Measurements from ENCODE around the gene DDX4. TPM values are rescaled to one million over a fixed set of nuclear protein-coding genes. Genes with fewer than 3 reads are reported as not detected.

Gene DDX4
- total and polyA plus RNA-seq, 2 donors (not counting 1 experiment from before 2014, with no cell fraction given) = not detected

GRCh38 chr5:55829956-55830355 lies 92.1 kb downstream of the DDX4 start:
- Histone ChIP-seq H3K9ac (ENCODE audit: low read length) (no peak overlapping the region), H3K27ac (ENCODE audit: low read length in 2 of 2) (no peak overlapping the region), H3K79me2 (ENCODE audit: control insufficient read depth, insufficient read depth, low read length) (no peaks in the 10 kb centered on the region), H3K9me3 (ENCODE audit: control extremely low read depth in 1 of 3, control insufficient read depth in 2 of 3, insufficient read depth in 1 of 3, low read length in 2 of 3) (peaks cover 0 to 6% (median 0%) of the 10 kb centered on the region in 3 donors), H2AFZ (ENCODE audit: insufficient read depth, low read depth, low read length, poor library complexity, severe bottlenecking) (no peak overlapping the region), H3K27me3 (replicated peaks in 1 of 4; ENCODE audit: control extremely low read depth in 1 of 4, control insufficient read depth in 3 of 4, insufficient read depth in 4 of 4, low read length in 3 of 4) (peaks cover 0 to under 1% (median 0%) of the 10 kb centered on the region in 4 experiments), H3K4me2 (replicated peaks; ENCODE audit: low read depth, low read length, poor library complexity, severe bottlenecking) (no peak overlapping the region), H3K4me3 (ENCODE audit: control extremely low read depth in 1 of 5, extremely low read depth in 1 of 5, insufficient read depth in 1 of 5, low read depth in 2 of 5, low read length in 4 of 5) (no peak overlapping the region), H3K4me1 (ENCODE audit: control insufficient read depth in 2 of 2, insufficient read depth in 2 of 2, low read length in 2 of 2) (no peaks in the 10 kb centered on the region), H3K36me3 (replicated peaks in 1 of 2; ENCODE audit: control extremely low read depth in 1 of 2, control insufficient read depth in 1 of 2, extremely low read depth in 1 of 2, insufficient read depth in 2 of 2, low read length in 1 of 2) (no peaks in the 10 kb centered on the region), H4K20me1 (ENCODE audit: control insufficient read depth, insufficient read depth, low read length, poor library complexity, severe bottlenecking) (no peaks in the 10 kb centered on the region)
- 100% methylated on average over 1 of the region's 3 CpGs for WGBS (ENCODE audit: insufficient coverage)
- no peak overlapping the region for H3K4me3 Mint-ChIP-seq
- POLR2A ChIA-PET = no interaction called here
- ATAC-seq (ENCODE audit: low read depth) (no peak), DNase-seq (no peak)
- H3K27ac Mint-ChIP-seq = no peak overlapping the region
- intact Hi-C loops (cut with micrococcal nuclease) = no loop called here
- H3K4me1 Mint-ChIP-seq = no peaks in the 10 kb centered on the region
- TF ChIP-seq, protein P1, sequence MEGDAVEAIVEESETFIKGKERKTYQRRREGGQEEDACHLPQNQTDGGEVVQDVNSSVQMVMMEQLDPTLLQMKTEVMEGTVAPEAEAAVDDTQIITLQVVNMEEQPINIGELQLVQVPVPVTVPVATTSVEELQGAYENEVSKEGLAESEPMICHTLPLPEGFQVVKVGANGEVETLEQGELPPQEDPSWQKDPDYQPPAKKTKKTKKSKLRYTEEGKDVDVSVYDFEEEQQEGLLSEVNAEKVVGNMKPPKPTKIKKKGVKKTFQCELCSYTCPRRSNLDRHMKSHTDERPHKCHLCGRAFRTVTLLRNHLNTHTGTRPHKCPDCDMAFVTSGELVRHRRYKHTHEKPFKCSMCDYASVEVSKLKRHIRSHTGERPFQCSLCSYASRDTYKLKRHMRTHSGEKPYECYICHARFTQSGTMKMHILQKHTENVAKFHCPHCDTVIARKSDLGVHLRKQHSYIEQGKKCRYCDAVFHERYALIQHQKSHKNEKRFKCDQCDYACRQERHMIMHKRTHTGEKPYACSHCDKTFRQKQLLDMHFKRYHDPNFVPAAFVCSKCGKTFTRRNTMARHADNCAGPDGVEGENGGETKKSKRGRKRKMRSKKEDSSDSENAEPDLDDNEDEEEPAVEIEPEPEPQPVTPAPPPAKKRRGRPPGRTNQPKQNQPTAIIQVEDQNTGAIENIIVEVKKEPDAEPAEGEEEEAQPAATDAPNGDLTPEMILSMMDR (IDR thresholded peaks at IDR 0.05) = no peak
- no peak for TF ChIP-seq EZH2 (IDR thresholded peaks at IDR 0.05; ENCODE audit: borderline replicate concordance, insufficient read depth, low read depth, low read length, poor library complexity, severe bottlenecking)
- CTCF ChIA-PET = interaction anchor here (1.4 kb wide), 1 partner anchor 9 kb away, joined by 4 read pairs; no protein-coding TSS in a partner anchor
- H3K27me3 Mint-ChIP-seq = peaks cover 15% of the 10 kb centered on the region
- H3K9me3 Mint-ChIP-seq (ENCODE audit: insufficient read depth) = no peaks in the 10 kb centered on the region

- Mint-ChIP-seq H3K9me3 (ENCODE audit: insufficient read depth) (no peaks in the 10 kb centered on the region), H3K4me3 (no peak overlapping the region), H3K4me1 (no peaks in the 10 kb centered on the region), H3K27ac (no peak overlapping the region), H3K27me3 (peaks cover 9% of the 10 kb centered on the region)
- CTCF ChIA-PET = no interaction called here
- ATAC-seq (ENCODE audit: low read depth) = no peak
- intact Hi-C loops (cut with micrococcal nuclease) = no loop called here
- peaks cover 0 to 6% (median 0%) of the 10 kb centered on the region in 3 donors for H3K9me3 ChIP-seq (ENCODE audit: control extremely low read depth in 1 of 3, control insufficient read depth in 2 of 3, insufficient read depth in 1 of 3, low read length in 2 of 3)
- POLR2A ChIA-PET = no interaction called here
- no peaks in the 10 kb centered on the region for H3K27me3 ChIP-seq (replicated peaks in 1 of 4; ENCODE audit: control extremely low read depth in 1 of 4, control insufficient read depth in 3 of 4, insufficient read depth in 4 of 4, low read length in 3 of 4)
- no peaks in the 10 kb centered on the region for H4K20me1 ChIP-seq (ENCODE audit: control insufficient read depth, insufficient read depth, low read length, poor library complexity, severe bottlenecking)
- no peak overlapping the region for H2AFZ ChIP-seq (ENCODE audit: insufficient read depth, low read depth, low read length, poor library complexity, severe bottlenecking)
- H3K4me2 ChIP-seq (replicated peaks; ENCODE audit: low read depth, low read length, poor library complexity, severe bottlenecking) = no peak overlapping the region
- H3K36me3 ChIP-seq (replicated peaks in 1 of 2; ENCODE audit: control extremely low read depth in 1 of 2, control insufficient read depth in 1 of 2, extremely low read depth in 1 of 2, insufficient read depth in 2 of 2, low read length in 1 of 2) = no peaks in the 10 kb centered on the region
- H3K4me1 ChIP-seq (ENCODE audit: control insufficient read depth in 2 of 2, insufficient read depth in 2 of 2, low read length in 2 of 2) = no peaks in the 10 kb centered on the region
- no peak overlapping the region for H3K27ac ChIP-seq (ENCODE audit: low read length in 2 of 2)
- 93% methylated on average over 3 of the region's 17 CpGs for WGBS (ENCODE audit: insufficient coverage)
- H3K4me3 ChIP-seq (ENCODE audit: control extremely low read depth in 1 of 5, extremely low read depth in 1 of 5, insufficient read depth in 1 of 5, low read depth in 2 of 5, low read length in 4 of 5) = no peak overlapping the region
- no peak for TF ChIP-seq EZH2 (IDR thresholded peaks at IDR 0.05; ENCODE audit: borderline replicate concordance, insufficient read depth, low read depth, low read length, poor library complexity, severe bottlenecking)
- TF ChIP-seq, protein P1 (IDR thresholded peaks at IDR 0.05) = no peak
- DNase-seq = no peak
- no peak overlapping the region for H3K9ac ChIP-seq (ENCODE audit: low read length)
- H3K79me2 ChIP-seq (ENCODE audit: control insufficient read depth, insufficient read depth, low read length) = no peaks in the 10 kb centered on the region
Observed at GRCh38 chr5:55832446-55832845, 94.6 kb downstream of the DDX4 start.

Data from B cell (primary cell).